HepG2 (cell line): ENCODE measurements around the gene GRM7. TPM values are rescaled to one million over a fixed set of nuclear protein-coding genes. Genes with fewer than 3 reads are reported as not detected.

Experiments used
- ATAC-seq: fragments of 200-7000 bp; cut with Tn5 transposase; 3 replicates; pipeline ENCODE4 v1.9.1; 2020; ENCODE audit warnings: mild to moderate bottlenecking, moderate library complexity
- BruUV-seq: library from RNA; stranded (reverse); fragments of 400-500 nt; replicated peaks from 2 replicates; lab custom pipeline; 2021; lab: Mats Ljungman, UMichigan
- CTCF ChIA-PET: fragments of 300-600 bp; formaldehyde crosslinking; extraction: SDS; loops from one replicate; lab custom pipeline; 2021; ENCODE audit warnings: low total read pairs, inconsistent platforms, low intra/inter-chr PET ratio; lab: Yijun Ruan, JAX
- POLR2A ChIA-PET: fragments of 350-600 bp; sonication (Branson Sonifier 250); formaldehyde crosslinking; loops from one replicate; lab custom pipeline; 2020; ENCODE audit warnings: antibody characterized with exemption, inconsistent platforms; lab: Yijun Ruan, JAX
- DNase-seq: peaks from one replicate; pipeline ENCODE4 v3.0.0-alpha.2; 2015; ENCODE audit warnings: low spot score
- FAIRE-seq: peaks from 3 replicates; lab custom pipeline; 2011; peaks lifted over from hg19 to GRCh38; lab: Jason Lieb, UNC
- H2AFZ ChIP-seq: one replicate; pipeline ENCODE4 v1.6.1; 2011; ENCODE audit warnings: low read length, inconsistent platforms
- H3K27ac ChIP-seq: fragments of 300-600 bp; 3 replicates; pipeline ENCODE4 v1.8.0; 2011; ENCODE audit warnings: mixed run types, mild to moderate bottlenecking, mixed read lengths, low read length, inconsistent platforms; ENCODE audit not compliant: insufficient read depth; ENCODE audit errors: extremely low read length
- H3K27me3 ChIP-seq, 2 experiments: fragments of 200-600 bp in 1 of 2; 2 replicates in 1 of 2; 3 replicates in 1 of 2; pipeline versions ENCODE4 v1.6.0 to v1.8.0; 2011; ENCODE audit warnings: low read length in 2 of 2, mild to moderate bottlenecking in 2 of 2, moderate library complexity in 2 of 2, inconsistent platforms in 1 of 2; ENCODE audit not compliant: insufficient read depth in 2 of 2, control insufficient read depth in 1 of 2
- H3K36me3 ChIP-seq, 2 experiments: fragments of 200-600 bp in 1 of 2; replicated peaks in 1 of 2; 2 replicates in 1 of 2; 3 replicates in 1 of 2; pipeline versions ENCODE4 v1.5.1 to v1.8.0; 2011; ENCODE audit warnings: low read length in 2 of 2, inconsistent platforms in 1 of 2; ENCODE audit not compliant: insufficient read depth in 2 of 2, control insufficient read depth in 1 of 2
- H3K4me1 ChIP-seq: 2 replicates; pipeline ENCODE4 v1.5.1; 2012; ENCODE audit warnings: low read length, inconsistent platforms; ENCODE audit not compliant: insufficient read depth
- H3K4me2 ChIP-seq: 2 replicates; pipeline ENCODE4 v1.6.0; 2011; ENCODE audit warnings: low read depth, low read length, inconsistent platforms
- H3K4me3 ChIP-seq, 3 experiments: fragments of 200-600 bp in 1 of 3; sonication (generic), shearing (Covaris generic) in 1 of 3; replicated peaks in 1 of 3; 2 replicates each; pipeline ENCODE4 v1.5.1; 2011 to 2016; ENCODE audit warnings: low read length in 3 of 3, inconsistent platforms in 2 of 3, low read depth in 2 of 3, mild to moderate bottlenecking in 2 of 3, control low read depth in 1 of 3, mixed read lengths in 1 of 3; ENCODE audit not compliant: insufficient read depth in 1 of 3
- H3K79me2 ChIP-seq: one replicate; pipeline ENCODE4 v1.6.1; 2011; ENCODE audit warnings: low read length, inconsistent platforms; ENCODE audit not compliant: insufficient read depth
- H3K9ac ChIP-seq: 2 replicates; pipeline ENCODE4 v1.6.0; 2011; ENCODE audit warnings: mild to moderate bottlenecking, low read depth, low read length, inconsistent platforms; ENCODE audit not compliant: insufficient read depth
- H3K9me3 ChIP-seq: 2 replicates; pipeline ENCODE4 v1.5.1; 2012; ENCODE audit warnings: mild to moderate bottlenecking, low read length
- H4K20me1 ChIP-seq: 2 replicates; pipeline ENCODE4 v1.6.0; 2011; ENCODE audit warnings: inconsistent platforms, mild to moderate bottlenecking, low read length, moderate library complexity; ENCODE audit not compliant: insufficient read depth
- GTF3A ChIP-seq: sonication (generic); formaldehyde crosslinking; conservative IDR thresholded peaks from 2 replicates; pipeline ENCODE4 v1.4.0; 2020; ENCODE audit warnings: mild to moderate bottlenecking, missing genetic modification reagents
- MTA1 ChIP-seq: sonication (generic); formaldehyde crosslinking; IDR thresholded peaks from 2 replicates; pipeline ENCODE4 v1.4.0; 2020; ENCODE audit warnings: missing genetic modification reagents, mild to moderate bottlenecking, borderline replicate concordance
- MXI1 ChIP-seq: IDR thresholded peaks from 3 replicates; pipeline ENCODE4 v1.6.1; 2012; ENCODE audit warnings: low read depth, low read length, inconsistent platforms, borderline replicate concordance
- NCOA5 ChIP-seq: sonication (generic); formaldehyde crosslinking; IDR thresholded peaks from 2 replicates; pipeline ENCODE4 v1.4.0; 2020; ENCODE audit warnings: missing genetic modification reagents
- NFIC ChIP-seq: IDR thresholded peaks from 2 replicates; pipeline ENCODE4 v1.6.1; 2012; ENCODE audit warnings: mild to moderate bottlenecking, low read length, inconsistent platforms
- SAP130 ChIP-seq: IDR thresholded peaks from 2 replicates; pipeline ENCODE4 v1.6.1; 2016; ENCODE audit warnings: low read depth
- THYN1 ChIP-seq: sonication (generic); formaldehyde crosslinking; IDR thresholded peaks from 2 replicates; pipeline ENCODE4 v1.8.1; 2023; ENCODE audit warnings: low read depth, mild to moderate bottlenecking, moderate library complexity, missing genetic modification reagents, borderline replicate concordance
- ZBTB38 ChIP-seq: sonication (generic); formaldehyde crosslinking; IDR thresholded peaks from 2 replicates; pipeline ENCODE4 v1.5.1; 2020; ENCODE audit warnings: mild to moderate bottlenecking, missing genetic modification reagents
- ZFAT ChIP-seq: sonication (generic); formaldehyde crosslinking; conservative IDR thresholded peaks from 2 replicates; pipeline ENCODE4 v1.8.1; 2023; ENCODE audit warnings: missing genetic modification reagents, inconsistent platforms
- ZFP37 ChIP-seq: sonication (generic); formaldehyde crosslinking; IDR thresholded peaks from 2 replicates; pipeline ENCODE4 v1.4.0; 2020; ENCODE audit warnings: missing genetic modification reagents, borderline replicate concordance
- ZNF138 ChIP-seq: sonication (generic); formaldehyde crosslinking; IDR thresholded peaks from 2 replicates; pipeline ENCODE4 v1.5.0; 2020; ENCODE audit warnings: mild to moderate bottlenecking, low read depth, missing genetic modification reagents
- ZNF546 ChIP-seq: sonication (generic); formaldehyde crosslinking; conservative IDR thresholded peaks from 2 replicates; pipeline ENCODE4 v1.8.1; 2023; ENCODE audit warnings: mild to moderate bottlenecking, missing genetic modification reagents
- ZNF557 ChIP-seq: sonication (generic); formaldehyde crosslinking; IDR thresholded peaks from 2 replicates; pipeline ENCODE4 v1.4.0; 2020; ENCODE audit warnings: missing genetic modification reagents
- ZNF678 ChIP-seq: sonication (generic); formaldehyde crosslinking; IDR thresholded peaks from 2 replicates; pipeline ENCODE4 v1.4.0; 2020; ENCODE audit warnings: mild to moderate bottlenecking, missing genetic modification reagents
- ZNF709 ChIP-seq: sonication (generic); formaldehyde crosslinking; IDR thresholded peaks from 2 replicates; pipeline ENCODE4 v1.5.0; 2020; ENCODE audit warnings: mild to moderate bottlenecking, missing genetic modification reagents
- ZNF746 ChIP-seq: sonication (generic); formaldehyde crosslinking; IDR thresholded peaks from 2 replicates; pipeline ENCODE4 v1.8.0; 2022; ENCODE audit warnings: mild to moderate bottlenecking, missing genetic modification reagents
- in situ Hi-C: cut with HindIII; loops from 2 replicates; pipeline ENCODE4 v1.10.0; 2017; ENCODE audit warnings: low pct_unique_long_range_greater_than_20kb; ENCODE audit not compliant: extremely low pct_ligation_motif_present
- intact Hi-C: fragments of 100-400 bp; cut with micrococcal nuclease; formaldehyde crosslinking; loops from one replicate; pipeline ENCODE4 v1.10.0; 2022; ENCODE audit not compliant: unreplicated experiment
- polyA plus RNA-seq, 8 experiments: library from polyadenylated mRNA; depleted of rRNA in 3 of 8; stranded (reverse) in 7 of 8; unstranded in 1 of 8; fragments of >200 nt; fragmentation: Illumina TruSeq in 4 of 8; extraction: Trizol in 4 of 8; gene quantifications; 2 replicates each; pipeline versions ENCODE4 v1.2.1 to v1.2.3, GENCODE V29; 2011 to 2016; ENCODE audit warnings: low read depth in 4 of 8, missing spikeins in 1 of 8, mixed read lengths in 1 of 8; ENCODE audit not compliant: insufficient read depth in 1 of 8
- total RNA-seq, 5 experiments: library from RNA; depleted of rRNA; stranded (reverse); fragments of >200 nt; fragmentation: Illumina TruSeq; extraction: Trizol; gene quantifications; 2 replicates each; pipeline ENCODE4 v1.2.3, GENCODE V29; 2016; ENCODE audit warnings: low read depth in 1 of 5
- TF ChIP-seq, protein P1 (sequence below): sonication (generic); formaldehyde crosslinking; IDR thresholded peaks from 2 replicates; pipeline ENCODE4 v1.4.0; 2020; ENCODE audit warnings: missing genetic modification reagents
- TF ChIP-seq, protein P2 (sequence below): sonication (generic); formaldehyde crosslinking; IDR thresholded peaks from 2 replicates; pipeline ENCODE4 v1.8.1; 2023; ENCODE audit warnings: mild to moderate bottlenecking, inconsistent platforms, moderate library complexity, missing genetic modification reagents, borderline replicate concordance

Gene GRM7
- total and polyA plus RNA-seq, 2 of the 13 experiments (the other 11 are each of a cell fraction or from before 2014, with no cell fraction given) = not detected

DNA sequence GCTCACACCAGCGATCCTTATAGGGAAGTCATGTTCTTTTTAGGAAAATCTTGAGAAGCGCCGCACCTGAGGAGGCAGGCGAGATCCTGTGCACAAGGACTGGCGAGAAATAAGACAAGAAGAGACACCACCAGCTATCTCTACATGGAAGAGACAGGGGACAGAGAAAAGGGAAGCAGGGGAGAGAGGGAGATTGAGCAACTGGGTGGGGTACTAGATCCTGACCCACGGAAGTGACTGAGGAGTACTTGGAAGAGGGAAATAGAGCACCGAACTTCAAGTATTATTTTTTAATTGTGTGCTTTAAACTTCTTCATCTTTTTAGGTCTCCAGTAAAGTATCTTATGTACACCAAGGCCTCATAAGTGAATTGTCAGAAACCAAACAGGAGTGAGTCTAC is 898.7 kb downstream of the GRM7 start (continued):
- TF ChIP-seq ZFAT (CRISPR knock-in tag) = no peak
- no peak for TF ChIP-seq NFIC
- TF ChIP-seq MXI1 = no peak

DNA sequence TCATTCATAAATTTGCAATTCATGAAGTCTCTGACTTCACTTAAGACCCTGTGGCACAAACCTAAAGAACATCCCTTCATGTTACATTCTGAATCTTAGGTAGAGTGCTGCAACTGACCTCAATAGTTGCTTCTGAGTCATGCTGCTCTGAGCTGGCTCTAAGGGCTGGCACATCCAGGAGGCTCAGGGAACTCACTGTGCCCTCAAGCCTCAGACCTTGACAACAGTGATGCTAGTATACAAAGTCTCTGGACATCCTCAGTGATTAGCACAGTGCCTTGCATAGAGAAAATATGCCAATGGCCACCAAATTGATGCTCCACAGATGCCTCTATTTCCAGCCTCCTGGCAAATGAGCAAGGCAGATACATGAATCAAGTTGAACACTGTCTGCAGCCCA is 899.8 kb downstream of the GRM7 start:
- ChIA-PET CTCF (no interaction called here), POLR2A (no interaction called here)
- H3K27ac ChIP-seq = no peak overlapping the region
- H3K27me3 ChIP-seq = no peaks in the 10 kb centered on the region
- H3K9me3 ChIP-seq = peaks cover 24% of the 10 kb centered on the region
- intact Hi-C loops (no loop called here), in situ Hi-C loops (no loop called here)
- BruUV-seq = no TSS peak
- H4K20me1 ChIP-seq = no peaks in the 10 kb centered on the region
- ATAC-seq (no peak), DNase-seq (no peak), FAIRE-seq (no peak)
- H3K36me3 ChIP-seq = no peaks in the 10 kb centered on the region
- H2AFZ ChIP-seq = no peak overlapping the region
- no peak overlapping the region for H3K9ac ChIP-seq
- no peak overlapping the region for H3K4me3 ChIP-seq
- no peak overlapping the region for H3K4me2 ChIP-seq
- no peaks in the 10 kb centered on the region for H3K79me2 ChIP-seq
- TF ChIP-seq GTF3A (no peak), ZFP37 (CRISPR knock-in tag) (no peak), ZNF138 (CRISPR knock-in tag) (no peak), ZNF557 (CRISPR knock-in tag) (no peak), ZNF678 (CRISPR knock-in tag) (no peak), MTA1 (no peak), NCOA5 (no peak), THYN1 (CRISPR knock-in tag) (no peak), ZNF746 (CRISPR knock-in tag) (no peak), ZBTB38 (CRISPR knock-in tag) (no peak), SAP130 (no peak), ZNF709 (CRISPR knock-in tag) (no peak), ZNF546 (CRISPR knock-in tag) (no peak)
- TF ChIP-seq, protein P1, sequence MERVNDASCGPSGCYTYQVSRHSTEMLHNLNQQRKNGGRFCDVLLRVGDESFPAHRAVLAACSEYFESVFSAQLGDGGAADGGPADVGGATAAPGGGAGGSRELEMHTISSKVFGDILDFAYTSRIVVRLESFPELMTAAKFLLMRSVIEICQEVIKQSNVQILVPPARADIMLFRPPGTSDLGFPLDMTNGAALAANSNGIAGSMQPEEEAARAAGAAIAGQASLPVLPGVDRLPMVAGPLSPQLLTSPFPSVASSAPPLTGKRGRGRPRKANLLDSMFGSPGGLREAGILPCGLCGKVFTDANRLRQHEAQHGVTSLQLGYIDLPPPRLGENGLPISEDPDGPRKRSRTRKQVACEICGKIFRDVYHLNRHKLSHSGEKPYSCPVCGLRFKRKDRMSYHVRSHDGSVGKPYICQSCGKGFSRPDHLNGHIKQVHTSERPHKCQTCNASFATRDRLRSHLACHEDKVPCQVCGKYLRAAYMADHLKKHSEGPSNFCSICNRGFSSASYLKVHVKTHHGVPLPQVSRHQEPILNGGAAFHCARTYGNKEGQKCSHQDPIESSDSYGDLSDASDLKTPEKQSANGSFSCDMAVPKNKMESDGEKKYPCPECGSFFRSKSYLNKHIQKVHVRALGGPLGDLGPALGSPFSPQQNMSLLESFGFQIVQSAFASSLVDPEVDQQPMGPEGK (CRISPR knock-in tag) = no peak
- TF ChIP-seq, protein P2, sequence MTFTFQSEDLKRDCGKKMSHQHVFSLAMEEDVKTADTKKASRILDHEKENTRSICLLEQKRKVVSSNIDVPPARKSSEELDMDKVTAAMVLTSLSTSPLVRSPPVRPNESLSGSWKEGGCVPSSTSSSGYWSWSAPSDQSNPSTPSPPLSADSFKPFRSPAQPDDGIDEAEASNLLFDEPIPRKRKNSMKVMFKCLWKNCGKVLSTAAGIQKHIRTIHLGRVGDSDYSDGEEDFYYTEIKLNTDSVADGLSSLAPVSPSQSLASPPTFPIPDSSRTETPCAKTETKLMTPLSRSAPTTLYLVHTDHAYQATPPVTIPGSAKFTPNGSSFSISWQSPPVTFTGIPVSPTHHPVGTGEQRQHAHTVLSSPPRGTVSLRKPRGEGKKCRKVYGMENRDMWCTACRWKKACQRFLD (CRISPR knock-in tag) = no peak
- no peaks in the 10 kb centered on the region for H3K4me1 ChIP-seq
